GM19238 (cell line): ENCODE results near the gene IL21R.
"Not testable (repeated sequence)": the region's sequence is repeated elsewhere in the genome, so short reads cannot be mapped to it uniquely, and the experiment has no call there.

Experiments used
- DNase-seq: peaks from one replicate; pipeline ENCODE4 v3.0.0; 2011; ENCODE audit warnings: low spot score; ENCODE audit not compliant: insufficient read length

The IL21R gene

GRCh38 chr16:27400751-27401620 is 988 bp upstream of the IL21R start:
- DNase-seq: no peak

GRCh38 chr16:27402569-27402963 is 592 bp downstream of the IL21R start:
- DNase-seq: no peak

DNA sequence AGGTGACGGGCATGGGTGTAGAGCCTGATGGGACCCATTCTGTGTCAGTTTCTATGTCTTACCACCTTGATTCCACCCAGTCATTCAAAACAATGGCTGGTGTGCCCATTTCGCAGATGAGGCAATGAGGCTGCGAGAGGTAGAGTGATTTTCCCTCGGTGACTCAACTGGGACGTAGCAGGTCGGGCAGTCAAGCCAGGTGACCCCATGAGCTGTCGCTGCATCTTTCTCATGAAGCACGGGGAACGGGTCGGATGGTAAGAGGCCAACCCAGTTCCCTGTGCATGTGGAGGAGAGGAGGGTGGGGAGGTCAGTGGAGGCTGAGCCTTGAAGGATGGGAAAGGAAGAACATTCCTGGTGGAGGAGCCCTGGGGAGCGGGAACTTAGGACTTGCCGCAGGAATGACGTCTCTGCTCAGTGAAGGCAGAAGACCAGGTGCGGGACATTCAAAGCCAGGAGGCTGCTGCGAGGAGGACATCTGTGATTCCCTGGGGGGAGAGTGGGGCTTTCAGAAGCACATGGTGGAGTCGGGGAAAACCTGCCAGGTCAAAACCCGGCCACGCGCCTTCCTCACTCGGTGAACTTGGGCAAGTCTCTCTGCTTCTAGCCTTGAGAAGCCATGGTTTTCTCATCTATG is 1.1 kb downstream of the IL21R start:
- DNase-seq: no peak

DNA sequence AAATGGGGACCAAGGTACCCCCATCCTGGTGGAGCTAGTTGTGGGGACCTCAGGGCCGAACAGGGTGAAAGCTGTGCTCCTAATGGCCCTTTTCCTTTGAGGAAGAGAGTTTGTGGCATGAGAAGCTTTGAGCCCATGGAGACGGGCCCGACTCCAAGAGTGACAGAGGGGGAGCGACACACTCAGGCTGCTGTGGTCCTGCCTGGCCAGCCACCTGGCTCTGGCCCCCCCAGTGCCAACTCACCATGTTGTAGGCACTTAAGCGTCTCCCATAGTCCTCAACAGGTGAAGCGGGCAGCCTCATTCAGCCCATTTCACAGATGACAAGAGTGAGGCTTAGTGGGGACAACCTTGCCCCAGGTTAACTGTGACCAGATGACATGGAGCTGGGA is 1.6 kb downstream of the IL21R start:
- DNase-seq: no peak

GRCh38 chr16:27404163-27404823 is 2.3 kb downstream of the IL21R start:
- DNase-seq: no peak

- DNase-seq: no peak
Measured at GRCh38 chr16:27405546-27406451, 3.8 kb downstream of the IL21R start.

DNA sequence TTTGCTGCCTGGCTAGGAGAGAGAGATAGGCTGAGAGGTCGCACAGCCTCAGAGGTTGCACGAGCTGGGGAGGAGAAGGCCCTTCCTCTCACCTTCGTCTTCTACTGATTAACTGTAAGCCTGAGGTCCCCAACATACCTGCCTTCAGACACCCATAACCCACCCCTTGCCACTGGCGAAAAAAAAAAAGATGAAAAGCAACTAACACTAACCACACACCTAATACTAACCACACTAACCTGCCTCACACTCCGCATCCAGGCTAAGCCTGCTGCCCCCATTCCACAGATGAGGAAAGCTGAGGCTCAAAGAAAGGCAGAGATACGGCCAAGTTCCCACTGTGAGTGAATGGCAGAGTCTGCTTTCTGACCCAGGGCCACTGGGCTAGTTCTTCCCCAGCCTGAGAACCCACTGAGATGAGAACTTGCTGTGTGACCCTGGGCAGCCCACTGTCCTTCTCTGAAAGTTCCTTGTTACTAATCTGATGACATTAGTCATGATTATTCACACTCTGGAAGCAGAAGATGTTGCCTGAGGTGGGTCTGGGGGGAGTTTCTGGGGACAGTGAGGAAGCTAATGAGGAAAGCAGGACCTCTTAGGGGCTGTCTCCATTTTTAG is 4.6 kb downstream of the IL21R start:
- no peak for DNase-seq

DNA sequence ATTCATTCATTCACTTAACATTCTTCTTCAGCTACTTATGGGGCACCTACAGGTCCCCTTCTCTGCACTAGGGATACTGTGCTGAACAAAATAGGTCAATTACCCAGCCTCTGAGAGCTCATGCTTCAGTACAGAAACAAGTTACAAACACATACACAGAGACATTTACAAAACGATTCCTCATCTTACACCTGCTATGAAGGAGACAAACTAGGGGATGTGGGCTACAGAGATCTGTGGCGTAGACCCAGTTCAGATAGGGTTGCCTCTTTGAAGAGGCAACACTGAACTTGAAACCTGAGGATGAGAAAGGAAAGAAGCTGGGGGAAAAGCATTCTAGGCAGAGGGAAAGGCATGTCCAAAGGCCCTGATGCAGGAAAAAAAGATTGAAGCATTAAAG is 5.2 kb downstream of the IL21R start:
- no peak for DNase-seq

GRCh38 chr16:27408012-27408601 is 6.1 kb downstream of the IL21R start:
- no peak for DNase-seq

DNA sequence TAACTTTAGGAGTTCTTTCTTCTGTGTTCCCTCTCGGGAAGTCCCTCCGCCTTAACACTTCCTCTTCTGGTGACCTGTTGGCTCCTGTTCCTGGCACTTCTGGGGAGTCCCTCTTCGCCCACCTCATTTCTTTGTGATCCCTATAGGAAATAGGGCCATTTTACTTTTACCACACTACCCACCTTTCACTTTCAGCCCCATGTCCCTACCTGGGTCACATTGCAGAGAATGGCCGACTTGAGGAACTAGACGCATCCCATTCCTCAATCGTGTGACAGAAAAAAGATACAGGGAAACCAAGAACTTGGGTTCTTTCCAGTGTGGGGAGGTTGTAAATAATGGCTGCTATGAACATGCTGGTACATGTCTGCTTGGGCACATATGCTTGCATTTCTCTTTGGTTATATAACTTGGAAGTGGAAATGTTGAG is 6.6 kb downstream of the IL21R start:
- DNase-seq: no peak

DNA sequence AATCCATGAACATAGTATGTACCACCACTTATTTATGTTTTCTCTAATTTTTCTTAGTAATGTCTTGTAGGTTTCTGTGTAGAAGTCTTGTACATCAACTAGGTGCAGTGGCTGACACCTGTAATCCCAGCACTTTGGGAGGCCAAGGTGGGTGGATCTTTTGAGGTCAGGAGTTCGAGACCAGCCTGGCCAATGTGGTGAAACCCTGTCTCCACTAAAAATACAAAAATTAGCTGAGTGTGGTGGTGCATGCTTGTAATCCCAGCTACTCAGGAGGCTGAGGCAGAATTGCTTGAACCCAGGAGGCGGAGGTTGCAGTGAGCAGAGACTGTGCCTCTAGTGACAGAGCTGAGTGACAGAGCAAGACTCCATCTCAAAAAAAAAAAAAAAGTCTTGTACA is 8.0 kb downstream of the IL21R start:
- not testable (repeated sequence) for DNase-seq

- DNase-seq: no peak
Measured at GRCh38 chr16:27410761-27411160, 8.8 kb downstream of the IL21R start.

- no peak for DNase-seq
Measured at GRCh38 chr16:27413956-27414355, 12.0 kb downstream of the IL21R start.

DNA sequence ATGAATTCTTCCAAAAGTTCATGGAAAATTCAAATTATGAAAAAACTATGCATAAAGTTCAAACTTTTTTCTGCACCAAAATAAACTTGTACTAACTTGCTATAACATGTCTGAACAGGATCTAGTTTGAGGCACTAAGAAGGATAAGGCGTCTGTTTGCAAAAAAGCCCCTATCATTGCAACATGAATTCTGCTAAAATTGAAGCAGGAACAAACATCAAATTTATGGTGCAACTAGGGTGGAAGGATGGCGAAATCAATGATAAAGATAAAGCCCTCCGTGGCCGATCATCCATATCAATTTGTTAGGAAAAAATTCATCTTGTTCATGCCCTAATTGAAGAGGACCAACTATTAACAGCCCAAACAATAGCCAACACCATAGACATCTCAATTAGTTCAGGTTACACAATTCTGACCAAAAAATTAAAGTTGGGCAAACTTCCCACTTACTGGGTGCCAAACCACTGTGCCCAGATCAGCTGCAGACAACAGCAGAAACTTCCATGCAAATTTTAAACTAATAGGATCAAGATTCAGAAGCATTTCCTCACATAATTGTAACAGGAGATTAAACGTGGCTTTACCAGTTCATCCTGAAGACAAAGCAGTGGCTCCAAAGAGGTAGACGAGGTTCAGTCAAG is 12.9 kb downstream of the IL21R start:
- no peak for DNase-seq

GRCh38 chr16:27417047-27417671 is 15.2 kb downstream of the IL21R start:
- no peak for DNase-seq

- no peak for DNase-seq
Measured at GRCh38 chr16:27421961-27422740, 20.2 kb downstream of the IL21R start.

- DNase-seq: no peak
Measured at GRCh38 chr16:27424772-27425498, 23.0 kb downstream of the IL21R start.

- no peak for DNase-seq
Measured at GRCh38 chr16:27425961-27426360, 24.0 kb downstream of the IL21R start.
